GM18526 (cell line): Measurements from ENCODE around the gene PLCG2.

Experiments used
- POLR2A ChIP-seq: IDR thresholded peaks from 3 replicates; pipeline ENCODE4 v1.6.1; 2011; ENCODE audit not compliant: insufficient read length; ENCODE audit errors: extremely low read depth

Gene PLCG2

GRCh38 chr16:81885976-81886586 lies 107.0 kb downstream of the PLCG2 start:
- no peak for TF ChIP-seq POLR2A

GRCh38 chr16:81888520-81889394 lies 109.7 kb downstream of the PLCG2 start:
- TF ChIP-seq POLR2A, result no peak

GRCh38 chr16:81891736-81892364 lies 112.8 kb downstream of the PLCG2 start:
- no peak for TF ChIP-seq POLR2A

GRCh38 chr16:81894592-81894991 lies 115.5 kb downstream of the PLCG2 start:
- TF ChIP-seq POLR2A, result no peak

- no peak for TF ChIP-seq POLR2A
Observed at GRCh38 chr16:81896902-81897301, 117.8 kb downstream of the PLCG2 start.

GRCh38 chr16:81899601-81900000 lies 120.5 kb downstream of the PLCG2 start:
- TF ChIP-seq POLR2A, result no peak

GRCh38 chr16:81900014-81900413 lies 120.9 kb downstream of the PLCG2 start:
- no peak for TF ChIP-seq POLR2A

- no peak for TF ChIP-seq POLR2A
Observed at GRCh38 chr16:81900456-81900855, 121.4 kb downstream of the PLCG2 start.

- TF ChIP-seq POLR2A, result no peak
Observed at GRCh38 chr16:81901484-81901883, 122.4 kb downstream of the PLCG2 start.

GRCh38 chr16:81902025-81902424 lies 122.9 kb downstream of the PLCG2 start:
- TF ChIP-seq POLR2A, result no peak

- TF ChIP-seq POLR2A, result no peak
Observed at GRCh38 chr16:81904320-81904719, 125.2 kb downstream of the PLCG2 start.

GRCh38 chr16:81905277-81905676 lies 126.2 kb downstream of the PLCG2 start:
- no peak for TF ChIP-seq POLR2A

- no peak for TF ChIP-seq POLR2A
Observed at GRCh38 chr16:81907681-81908080, 128.6 kb downstream of the PLCG2 start.

GRCh38 chr16:81908466-81909262 lies 129.6 kb downstream of the PLCG2 start:
- no peak for TF ChIP-seq POLR2A

GRCh38 chr16:81910366-81910885 lies 131.3 kb downstream of the PLCG2 start:
- TF ChIP-seq POLR2A, result no peak

GRCh38 chr16:81912395-81912794 lies 133.3 kb downstream of the PLCG2 start:
- TF ChIP-seq POLR2A, result no peak

GRCh38 chr16:81913222-81913621 lies 134.1 kb downstream of the PLCG2 start:
- no peak for TF ChIP-seq POLR2A
